Activated CD4-positive, alpha-beta T cell treated with anti-CD3 and anti-CD28 coated beads, Interleukin-2, amount 50 U/mL, for 48 hours (primary cell): ENCODE results near the gene BEX4.

Source experiments
- DNase-seq, 2 experiments: peaks; one replicate each; pipeline ENCODE4 v3.0.0-alpha.2; 2020

The BEX4 gene

DNA sequence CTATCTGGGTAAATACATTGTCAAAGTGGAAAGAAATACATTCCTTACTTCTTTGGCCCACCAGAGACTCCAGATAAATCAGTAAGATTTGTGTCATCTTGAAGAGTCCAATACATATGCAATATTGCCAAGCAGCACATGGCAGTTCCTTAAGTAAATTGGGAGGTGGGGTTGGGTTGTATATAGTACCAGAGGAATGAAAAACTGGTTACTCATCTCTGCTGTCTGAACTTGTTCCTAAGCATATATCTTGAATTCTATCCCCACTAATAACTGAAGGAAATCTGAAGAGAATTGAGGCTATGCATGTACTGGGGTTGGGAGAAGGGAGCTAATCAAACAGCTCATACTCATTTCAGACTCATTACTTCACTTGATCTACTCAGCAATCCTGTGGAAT lies 25.2 kb downstream of the BEX4 start:
- DNase-seq, result no peak

DNA sequence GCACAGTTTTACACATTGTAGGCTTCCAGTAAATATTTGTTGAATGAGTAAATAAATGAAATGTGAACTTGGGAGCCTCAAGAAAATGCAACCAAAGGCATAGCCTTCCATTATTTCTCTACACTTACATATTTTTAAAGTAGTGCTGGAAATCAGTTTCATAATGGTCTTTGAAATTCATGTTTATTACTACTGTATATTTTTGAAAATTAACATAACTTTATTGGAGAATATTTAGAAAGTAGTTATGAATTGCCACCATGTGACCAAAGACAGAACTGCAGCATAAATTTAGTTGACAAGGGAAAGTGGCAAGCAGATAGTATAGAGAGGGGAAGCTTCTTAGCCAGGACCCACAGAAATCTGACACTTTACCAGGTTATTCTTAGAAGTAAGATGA lies 33.6 kb downstream of the BEX4 start:
- no peak for DNase-seq

DNA sequence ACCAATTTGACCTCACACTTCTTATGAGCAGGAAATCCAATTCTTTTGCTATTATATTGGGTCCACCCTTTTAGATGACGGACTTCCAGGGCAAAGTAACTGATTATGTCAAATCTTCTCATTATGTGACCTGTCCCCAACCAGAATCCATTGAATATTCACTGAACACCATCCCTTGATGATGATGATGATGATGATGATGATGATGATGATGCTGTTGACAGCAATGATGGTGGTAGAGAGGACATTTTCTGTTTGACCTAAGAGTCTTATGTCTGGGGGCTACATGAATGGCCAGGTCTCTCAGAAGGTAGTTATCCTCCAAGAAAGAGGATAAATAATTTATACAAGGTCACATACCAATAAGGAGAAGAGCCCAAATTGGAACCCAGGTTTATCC lies 34.9 kb downstream of the BEX4 start:
- no peak for DNase-seq

DNA sequence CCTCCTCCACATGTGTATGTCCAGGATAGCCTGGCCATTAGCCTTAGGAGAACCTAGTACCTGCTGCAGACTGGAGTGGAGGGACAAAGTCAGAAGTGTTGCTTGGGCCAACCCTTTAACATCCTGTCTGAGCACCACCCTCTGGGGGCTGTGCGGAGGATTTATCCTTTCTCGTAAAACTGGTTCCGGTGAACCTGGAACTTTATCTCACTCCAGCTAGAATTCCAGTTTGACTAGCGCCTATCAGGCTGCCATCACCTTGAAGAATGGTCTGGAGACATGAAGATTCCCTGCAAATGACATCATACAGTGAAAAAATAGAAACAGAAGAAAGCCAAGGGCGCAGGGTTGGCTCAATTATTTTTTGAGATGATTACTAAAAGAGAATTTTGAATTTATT lies 36.1 kb downstream of the BEX4 start:
- DNase-seq, result no peak

DNA sequence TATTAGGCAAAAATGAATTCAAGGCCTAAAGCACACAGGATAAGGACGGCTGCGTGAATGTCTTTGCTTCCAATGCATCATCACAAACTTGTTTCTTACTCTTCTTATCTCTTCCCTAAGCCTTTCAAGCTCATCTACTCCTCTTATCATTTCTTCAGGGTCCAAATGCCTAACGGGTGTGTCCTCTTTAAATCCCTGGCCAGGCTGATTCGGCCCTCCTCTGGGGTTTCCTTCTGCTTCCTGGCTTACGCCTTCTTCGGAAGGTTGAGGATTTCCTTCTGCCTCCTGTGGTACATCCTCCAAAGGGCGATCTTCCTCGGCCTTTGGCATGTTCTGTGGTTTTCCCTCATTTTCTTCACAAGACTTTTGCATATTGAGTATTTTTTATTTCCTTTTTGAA lies 38.7 kb downstream of the BEX4 start:
- no peak for DNase-seq

DNA sequence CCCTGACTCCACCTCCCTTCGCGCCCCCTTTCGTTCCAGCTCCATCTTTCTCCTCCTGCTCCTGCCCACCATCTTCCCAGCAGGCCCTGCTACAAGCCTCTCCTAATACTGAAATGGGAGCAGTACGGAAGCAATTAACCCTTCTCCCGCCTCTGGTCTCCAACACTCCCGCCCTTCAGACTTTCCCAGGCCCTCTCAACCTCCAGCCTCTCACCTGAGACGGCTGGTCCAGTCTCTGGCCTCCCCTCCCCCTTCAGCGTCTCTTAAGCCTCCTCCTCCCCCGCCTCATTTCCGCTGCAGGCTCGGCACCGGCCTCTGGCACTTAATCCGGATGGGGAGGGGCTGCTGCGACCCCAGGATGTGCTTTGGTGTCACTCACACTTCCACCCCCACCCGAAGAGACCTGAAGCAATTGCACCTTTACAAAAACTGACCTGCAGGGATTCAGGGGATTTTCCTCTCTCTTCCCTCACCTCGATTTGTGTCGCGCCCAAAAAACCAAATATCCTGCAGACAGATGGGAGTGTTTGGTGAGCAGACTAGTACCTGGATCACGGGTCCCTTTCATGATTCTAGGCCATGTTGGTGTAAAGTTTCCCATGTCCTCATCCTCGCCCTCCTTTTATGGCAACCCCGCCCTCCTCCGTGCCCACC lies 39.4 kb downstream of the BEX4 start:
- DNase-seq, result peak; percentile 52 to 60

DNA sequence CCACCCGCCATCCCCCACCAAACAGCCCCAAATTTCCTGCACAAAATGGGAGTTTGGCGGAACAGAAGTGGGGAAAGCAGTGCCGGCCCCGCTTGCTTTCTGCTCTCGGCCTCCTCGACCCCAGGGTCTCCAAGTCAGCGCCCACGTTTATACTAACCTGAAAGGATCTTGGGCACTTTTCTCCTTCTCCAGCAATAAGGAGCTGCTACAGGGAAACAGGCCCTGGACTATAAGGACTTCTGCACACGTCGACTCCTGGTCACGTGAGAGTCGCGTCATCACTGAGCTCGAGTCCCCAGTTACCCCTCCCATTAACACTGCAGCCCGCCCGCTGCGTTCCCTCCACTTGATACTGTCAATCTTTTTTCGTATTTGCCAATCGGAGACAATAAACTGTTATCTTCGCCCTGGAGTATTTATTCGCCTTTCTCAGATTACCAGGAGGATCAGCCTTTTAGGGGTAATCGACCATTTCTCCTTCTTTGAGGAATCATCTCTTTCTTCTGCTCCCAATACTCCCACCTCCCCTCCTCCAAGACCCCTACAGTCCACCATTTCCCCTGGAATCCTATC lies 40.1 kb downstream of the BEX4 start, which contains the start of gene TCEAL8:
Gene TCEAL8 (minus strand): TSS at position 235 of the 573 bp plus-strand sequence. CDS start 1,176 bp downstream, outside the sequence.
- peak; percentile 62 to 74 for DNase-seq

DNA sequence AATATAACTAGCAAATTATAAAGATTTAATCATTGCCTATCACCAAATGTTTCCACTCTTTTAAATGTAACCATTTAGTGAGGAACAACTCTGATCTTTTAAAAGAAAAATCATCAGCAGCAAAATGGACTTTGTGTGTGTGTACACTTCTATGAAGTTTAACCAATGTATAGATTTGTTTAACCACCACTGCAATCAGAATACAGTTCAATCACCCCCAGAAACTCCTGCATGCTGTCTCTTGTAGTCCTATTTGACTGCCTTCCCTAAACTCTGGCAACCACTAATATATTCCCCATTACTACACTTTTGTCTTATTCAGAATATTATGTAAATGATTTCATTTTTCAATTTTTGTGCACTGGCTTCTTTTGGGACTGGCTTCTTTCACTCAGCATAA lies 41.7 kb downstream of the BEX4 start:
- no peak for DNase-seq

DNA sequence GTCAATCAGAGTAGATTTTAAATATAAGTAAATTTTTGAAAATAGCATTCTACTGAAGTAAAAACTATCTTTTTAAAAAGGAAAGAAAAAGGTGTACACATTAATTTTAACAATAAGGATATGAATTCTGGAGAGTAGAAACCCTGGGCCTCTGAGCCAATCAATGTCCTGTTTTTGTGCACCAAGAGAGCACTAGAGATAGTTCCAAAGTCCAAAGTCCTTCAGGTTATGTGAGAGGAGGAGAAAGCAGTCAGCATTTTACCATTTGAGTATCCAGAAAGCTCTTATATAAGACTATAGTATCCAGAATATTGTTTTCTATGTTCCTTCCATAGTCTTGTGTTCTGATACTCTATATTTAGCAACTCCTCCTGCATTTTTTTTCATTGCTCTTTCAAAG lies 43.4 kb downstream of the BEX4 start:
- no peak for DNase-seq
